ENCODE data around the gene CTSL. TPM values are rescaled to one million over a fixed set of nuclear protein-coding genes. Genes with fewer than 3 reads are reported as not detected.
"Not testable (repeated sequence)": the region's sequence is repeated elsewhere in the genome, so short reads cannot be mapped to it uniquely, and the experiment has no call there.

Gene CTSL
- total and polyA plus RNA-seq, 9 donors, result 42.8 to 80.3 (median 50.9) TPM

GRCh38 chr9:87739546-87739945, 13.6 kb downstream of the CTSL start:
- no peaks in the 10 kb centered on the region for H3K27me3 ChIP-seq (ENCODE audit: control insufficient read depth, insufficient read depth, low read length)
- no peaks in the 10 kb centered on the region for H3K9me3 ChIP-seq (replicated peaks; ENCODE audit: control insufficient read depth, low read depth, low read length)
- no peak overlapping the region for H3K4me3 ChIP-seq (ENCODE audit: low read length)
- H3K36me3 ChIP-seq (ENCODE audit: control insufficient read depth, insufficient read depth, low read length), result no peaks in the 10 kb centered on the region
- H3K27ac ChIP-seq (ENCODE audit: low read length), result no peak overlapping the region
- WGBS (ENCODE audit: insufficient coverage), result 92% methylated on average over 2 of the region's 3 CpGs
- no peak for DNase-seq
- no peaks in the 10 kb centered on the region for H3K4me1 ChIP-seq (ENCODE audit: control insufficient read depth, insufficient read depth, low read length)

- Histone ChIP-seq H3K27ac (ENCODE audit: low read length) (no peak overlapping the region), H3K4me1 (ENCODE audit: control insufficient read depth, insufficient read depth, low read length) (no peaks in the 10 kb centered on the region), H3K9me3 (replicated peaks; ENCODE audit: control insufficient read depth, low read depth, low read length) (no peaks in the 10 kb centered on the region), H3K27me3 (ENCODE audit: control insufficient read depth, insufficient read depth, low read length) (no peaks in the 10 kb centered on the region), H3K4me3 (ENCODE audit: low read length) (no peak overlapping the region), H3K36me3 (ENCODE audit: control insufficient read depth, insufficient read depth, low read length) (no peaks in the 10 kb centered on the region)
- 40% methylated on average over 1 of the region's 3 CpGs for WGBS (ENCODE audit: insufficient coverage)
- DNase-seq, result no peak
Measured at GRCh38 chr9:87740209-87740608, 14.3 kb downstream of the CTSL start.

- Histone ChIP-seq H3K27ac (ENCODE audit: low read length) (no peak overlapping the region), H3K4me3 (ENCODE audit: low read length) (no peak overlapping the region), H3K9me3 (replicated peaks; ENCODE audit: control insufficient read depth, low read depth, low read length) (no peaks in the 10 kb centered on the region), H3K27me3 (ENCODE audit: control insufficient read depth, insufficient read depth, low read length) (no peaks in the 10 kb centered on the region), H3K4me1 (ENCODE audit: control insufficient read depth, insufficient read depth, low read length) (no peaks in the 10 kb centered on the region), H3K36me3 (ENCODE audit: control insufficient read depth, insufficient read depth, low read length) (no peaks in the 10 kb centered on the region)
- 30% methylated on average over 2 of the region's 4 CpGs for WGBS (ENCODE audit: insufficient coverage)
- DNase-seq, result no peak
Measured at GRCh38 chr9:87741326-87741725, 15.4 kb downstream of the CTSL start.

- no peaks in the 10 kb centered on the region for H3K27me3 ChIP-seq (ENCODE audit: control insufficient read depth, insufficient read depth, low read length)
- DNase-seq, result no peak
- no peaks in the 10 kb centered on the region for H3K4me1 ChIP-seq (ENCODE audit: control insufficient read depth, insufficient read depth, low read length)
- H3K4me3 ChIP-seq (ENCODE audit: low read length), result no peak overlapping the region
- no peaks in the 10 kb centered on the region for H3K36me3 ChIP-seq (ENCODE audit: control insufficient read depth, insufficient read depth, low read length)
- H3K9me3 ChIP-seq (replicated peaks; ENCODE audit: control insufficient read depth, low read depth, low read length), result no peaks in the 10 kb centered on the region
- H3K27ac ChIP-seq (ENCODE audit: low read length), result no peak overlapping the region
- WGBS (ENCODE audit: insufficient coverage), result 0% methylated on average over 2 of the region's 5 CpGs
Measured at GRCh38 chr9:87741891-87742290, 16.0 kb downstream of the CTSL start.

- no peak overlapping the region for H3K27ac ChIP-seq (ENCODE audit: low read length)
- H3K36me3 ChIP-seq (ENCODE audit: control insufficient read depth, insufficient read depth, low read length), result no peaks in the 10 kb centered on the region
- H3K4me3 ChIP-seq (ENCODE audit: low read length), result no peak overlapping the region
- H3K27me3 ChIP-seq (ENCODE audit: control insufficient read depth, insufficient read depth, low read length), result peaks cover 5% of the 10 kb centered on the region
- no peak for DNase-seq
- H3K4me1 ChIP-seq (ENCODE audit: control insufficient read depth, insufficient read depth, low read length), result no peaks in the 10 kb centered on the region
- 80% methylated on average over 1 of the region's 3 CpGs for WGBS (ENCODE audit: insufficient coverage)
- H3K9me3 ChIP-seq (replicated peaks; ENCODE audit: control insufficient read depth, low read depth, low read length), result no peaks in the 10 kb centered on the region
Measured at GRCh38 chr9:87742813-87743428, 17.0 kb downstream of the CTSL start.

- not testable (repeated sequence) for H3K4me3 ChIP-seq (ENCODE audit: low read length); H3K9me3 ChIP-seq (replicated peaks; ENCODE audit: control insufficient read depth, low read depth, low read length); H3K27me3 ChIP-seq (ENCODE audit: control insufficient read depth, insufficient read depth, low read length); H3K36me3 ChIP-seq (ENCODE audit: control insufficient read depth, insufficient read depth, low read length); H3K4me1 ChIP-seq (ENCODE audit: control insufficient read depth, insufficient read depth, low read length); DNase-seq; H3K27ac ChIP-seq (ENCODE audit: low read length)
- no CpG with 5 or more reads among the region's 7 CpGs for WGBS (ENCODE audit: insufficient coverage)
Measured at GRCh38 chr9:87744247-87744646, 18.3 kb downstream of the CTSL start.

- Histone ChIP-seq H3K9me3 (replicated peaks; ENCODE audit: control insufficient read depth, low read depth, low read length) (no peaks in the 10 kb centered on the region), H3K36me3 (ENCODE audit: control insufficient read depth, insufficient read depth, low read length) (no peaks in the 10 kb centered on the region), H3K27me3 (ENCODE audit: control insufficient read depth, insufficient read depth, low read length) (peaks cover 8% of the 10 kb centered on the region), H3K4me3 (ENCODE audit: low read length) (no peak overlapping the region), H3K4me1 (ENCODE audit: control insufficient read depth, insufficient read depth, low read length) (no peaks in the 10 kb centered on the region), H3K27ac (ENCODE audit: low read length) (no peak overlapping the region)
- DNase-seq, result no peak
- WGBS (ENCODE audit: insufficient coverage), result no CpG with 5 or more reads among the region's 4 CpGs
Measured at GRCh38 chr9:87746186-87746585, 20.3 kb downstream of the CTSL start.

- WGBS (ENCODE audit: insufficient coverage), result no CpG with 5 or more reads among the region's 1 CpG
- Histone ChIP-seq H3K4me3 (ENCODE audit: low read length) (no peak overlapping the region), H3K4me1 (ENCODE audit: control insufficient read depth, insufficient read depth, low read length) (no peaks in the 10 kb centered on the region), H3K9me3 (replicated peaks; ENCODE audit: control insufficient read depth, low read depth, low read length) (peaks cover 4% of the 10 kb centered on the region), H3K36me3 (ENCODE audit: control insufficient read depth, insufficient read depth, low read length) (no peaks in the 10 kb centered on the region), H3K27ac (ENCODE audit: low read length) (peak overlapping the region; percentile 49), H3K27me3 (ENCODE audit: control insufficient read depth, insufficient read depth, low read length) (peaks cover 8% of the 10 kb centered on the region)
- no peak for DNase-seq
Measured at GRCh38 chr9:87748881-87749280, 23.0 kb downstream of the CTSL start.

GRCh38 chr9:87749335-87750035, 23.6 kb downstream of the CTSL start:
- Histone ChIP-seq H3K27me3 (ENCODE audit: control insufficient read depth, insufficient read depth, low read length) (peaks cover 8% of the 10 kb centered on the region), H3K9me3 (replicated peaks; ENCODE audit: control insufficient read depth, low read depth, low read length) (peaks cover 4% of the 10 kb centered on the region), H3K27ac (ENCODE audit: low read length) (no peak overlapping the region), H3K4me1 (ENCODE audit: control insufficient read depth, insufficient read depth, low read length) (no peaks in the 10 kb centered on the region), H3K4me3 (ENCODE audit: low read length) (no peak overlapping the region), H3K36me3 (ENCODE audit: control insufficient read depth, insufficient read depth, low read length) (no peaks in the 10 kb centered on the region)
- DNase-seq, result peak; percentile 22
- WGBS (ENCODE audit: insufficient coverage), result no CpG with 5 or more reads among the region's 5 CpGs

DNA sequence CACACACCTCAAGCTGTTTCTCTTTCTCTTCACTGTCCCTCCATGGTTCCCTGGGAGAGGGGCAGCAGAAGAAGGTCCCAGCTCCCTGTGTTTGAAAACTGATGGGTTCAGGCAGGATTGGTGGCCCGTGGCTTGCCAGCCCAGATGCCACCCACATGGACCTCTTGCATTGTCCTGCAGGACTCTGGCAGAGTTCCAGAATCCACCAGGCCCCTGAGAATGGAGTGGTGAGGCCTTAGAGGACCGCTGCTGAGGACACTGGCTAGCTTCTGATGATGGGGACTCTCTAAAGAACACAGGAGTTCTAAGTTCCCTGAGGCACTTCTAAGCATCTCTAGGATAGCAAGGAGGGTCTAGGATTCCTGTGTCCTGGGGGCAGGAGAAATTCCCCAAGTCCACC, 24.8 kb downstream of the CTSL start:
- WGBS (ENCODE audit: insufficient coverage), result 67% methylated on average over 1 of the region's 2 CpGs
- DNase-seq, result no peak
- Histone ChIP-seq H3K4me3 (ENCODE audit: low read length) (no peak overlapping the region), H3K36me3 (ENCODE audit: control insufficient read depth, insufficient read depth, low read length) (no peaks in the 10 kb centered on the region), H3K27ac (ENCODE audit: low read length) (no peak overlapping the region), H3K9me3 (replicated peaks; ENCODE audit: control insufficient read depth, low read depth, low read length) (peaks cover 4% of the 10 kb centered on the region), H3K4me1 (ENCODE audit: control insufficient read depth, insufficient read depth, low read length) (no peaks in the 10 kb centered on the region), H3K27me3 (ENCODE audit: control insufficient read depth, insufficient read depth, low read length) (peaks cover 8% of the 10 kb centered on the region)

Data from muscle of leg (tissue), 11 donors.